Spleen (tissue), 11 donors: ENCODE results near the gene CEBPB. TPM values are rescaled to one million over a fixed set of nuclear protein-coding genes. Genes with fewer than 3 reads are reported as not detected.

Experiments
- DNase-seq: peaks from one replicate; pipeline ENCODE4 v3.0.0-alpha.2; 2020
- H3K27ac ChIP-seq, 8 donors: fragments of 200-600 bp; sonication (generic) in 7 of 8; 1 replicate in 4 of 8; 2 replicates in 4 of 8; pipeline versions ENCODE4 v1.5.0 to v1.8.0; 2016 to 2021; ENCODE audit warnings: inconsistent platforms in 4 of 8, mild to moderate bottlenecking in 4 of 8, moderate library complexity in 1 of 8
- H3K27me3 ChIP-seq, 7 donors: fragments of 200-600 bp; sonication (generic) in 6 of 7; replicated peaks in 1 of 7; 1 replicate in 4 of 7; 2 replicates in 3 of 7; pipeline versions ENCODE4 v1.5.0 to v1.8.0; 2016 to 2021; ENCODE audit warnings: inconsistent platforms in 3 of 7, mild to moderate bottlenecking in 1 of 7
- H3K36me3 ChIP-seq, 6 donors: fragments of 200-600 bp; sonication (generic) in 5 of 6; 1 replicate in 4 of 6; 2 replicates in 2 of 6; pipeline versions ENCODE4 v1.5.0 to v1.8.0; 2016 to 2021; ENCODE audit warnings: inconsistent platforms in 2 of 6
- H3K4me1 ChIP-seq, 6 donors: fragments of 200-600 bp; sonication (generic) in 5 of 6; 1 replicate in 3 of 6; 2 replicates in 3 of 6; pipeline versions ENCODE4 v1.5.0 to v1.8.0; 2016 to 2021; ENCODE audit warnings: inconsistent platforms in 3 of 6
- H3K4me3 ChIP-seq, 8 donors: fragments of 200-600 bp; sonication (generic) in 7 of 8; 1 replicate in 4 of 8; 2 replicates in 4 of 8; pipeline versions ENCODE4 v1.5.0 to v1.8.0; 2016 to 2021; ENCODE audit warnings: inconsistent platforms in 4 of 8, mild to moderate bottlenecking in 4 of 8, moderate library complexity in 2 of 8
- H3K9me3 ChIP-seq, 8 donors: fragments of 200-600 bp; sonication (generic) in 7 of 8; 1 replicate in 4 of 8; 2 replicates in 4 of 8; pipeline versions ENCODE4 v1.5.0 to v1.8.0; 2016 to 2021; ENCODE audit warnings: inconsistent platforms in 4 of 8
- POLR2A ChIP-seq, 3 donors: fragments of 450-650 bp; IDR thresholded peaks; one replicate each; pipeline ENCODE4 v1.5.1; 2017; ENCODE audit warnings: antibody characterized with exemption in 3 of 3, mild to moderate bottlenecking in 1 of 3
- POLR2AphosphoS5 ChIP-seq, 3 donors: sonication (generic); formaldehyde crosslinking; IDR thresholded peaks; one replicate each; pipeline ENCODE4 v1.5.1; 2017; ENCODE audit warnings: antibody characterized with exemption in 3 of 3
- WGBS, 5 donors: extraction: QIAGEN DNeasy Blood & Tissue Kit in 3 of 5; methylation state at CpG; one replicate each; pipeline versions ENCODE4 v1.1.5 to v1.1.7; 2013 to 2018; 5-methylcytosine and 5-hydroxymethylcytosine counted together
- intact Hi-C: fragments of 100-400 bp; cut with DNase I; formaldehyde crosslinking; loops from one replicate; pipeline ENCODE4 v1.15.0; 2023; ENCODE audit warnings: low total_unique reads
- polyA plus RNA-seq, 3 donors: library from polyadenylated mRNA; stranded (reverse); fragments of 200-250 nt; gene quantifications; one replicate each; pipeline ENCODE4 v1.2.1, GENCODE V29; 2013
- total RNA-seq, 7 donors: library from RNA; depleted of rRNA in 3 of 7; stranded (reverse); fragments of >200 nt in 3 of 7; fragmentation: NEBNext Ultra II Directional in 4 of 7; extraction: Animal tissue kit (Norgen Biotek cat#: 25700) in 4 of 7; gene quantifications; one replicate each; pipeline versions ENCODE4 v1.1.0 to v1.2.1, GENCODE V29; 2016 to 2021
- TF ChIP-seq, protein P1 (sequence below), 11 experiments: fragments of 200-600 bp in 7 of 11; fragments of 450-650 bp in 4 of 11; sonication (generic) in 4 of 11; IDR thresholded peaks in 8 of 11; conservative IDR thresholded peaks in 3 of 11; 1 replicate in 7 of 11; 2 replicates in 4 of 11; pipeline versions ENCODE4 v1.4.0 to v1.8.0; 2016 to 2021; ENCODE audit warnings: antibody characterized with exemption in 11 of 11, inconsistent platforms in 4 of 11, mild to moderate bottlenecking in 1 of 11
- donor health status: healthy with polysubstance abuse.
- donor health status: DM: no; HTN: no; CAD: no; lungs with moderate emphysema.
- donor health status: DM: no; HTN: no; CAD: no.
- donor health status: Bipolar disorder and iron deficiency.
- donor health status: healthy.
- donor health status: DM: no; HTN: no; CAD: no.
- donor health status: DM: yes; HTN: yes; CAD: no.

The CEBPB gene
- total and polyA plus RNA-seq, 10 donors = 24.2 to 273 (median 105) TPM

DNA sequence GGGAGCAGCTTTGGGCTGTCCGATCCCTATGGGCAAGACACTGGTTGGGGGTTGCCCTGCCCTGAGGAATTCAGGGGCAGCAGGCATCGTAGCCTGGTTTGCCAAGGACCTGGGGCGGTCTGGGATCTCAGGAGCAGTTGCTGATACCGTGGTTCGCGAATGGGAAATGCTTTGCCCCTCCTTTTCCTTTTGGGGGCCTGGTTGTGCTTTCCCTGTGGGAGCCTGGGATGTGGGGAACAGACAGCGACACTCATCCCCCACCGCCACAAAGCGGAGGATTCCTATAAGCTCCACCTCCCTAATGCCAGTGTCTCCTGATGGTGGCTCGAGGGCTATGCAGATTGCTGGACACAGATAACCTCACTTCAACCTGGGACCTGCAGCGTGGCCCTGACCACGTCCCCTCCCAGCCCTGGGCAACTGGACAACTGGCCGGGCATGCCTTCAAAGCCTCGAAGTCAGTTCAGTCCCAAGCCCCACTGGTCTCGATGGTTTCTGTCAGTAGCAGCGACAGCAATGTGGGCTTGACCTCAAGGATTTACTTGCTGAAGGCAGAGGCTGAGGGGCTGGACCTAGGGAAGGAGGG, 3.3 kb downstream of the CEBPB start:
- peak overlapping the region; percentile 68 to 90 (median 84) for H3K4me3 ChIP-seq
- no peak for DNase-seq
- intact Hi-C loops = loop anchor here (5.0 to 10.0 kb wide), 2 partner anchors 81 to 383 kb away; no protein-coding TSS in a partner anchor

DNA sequence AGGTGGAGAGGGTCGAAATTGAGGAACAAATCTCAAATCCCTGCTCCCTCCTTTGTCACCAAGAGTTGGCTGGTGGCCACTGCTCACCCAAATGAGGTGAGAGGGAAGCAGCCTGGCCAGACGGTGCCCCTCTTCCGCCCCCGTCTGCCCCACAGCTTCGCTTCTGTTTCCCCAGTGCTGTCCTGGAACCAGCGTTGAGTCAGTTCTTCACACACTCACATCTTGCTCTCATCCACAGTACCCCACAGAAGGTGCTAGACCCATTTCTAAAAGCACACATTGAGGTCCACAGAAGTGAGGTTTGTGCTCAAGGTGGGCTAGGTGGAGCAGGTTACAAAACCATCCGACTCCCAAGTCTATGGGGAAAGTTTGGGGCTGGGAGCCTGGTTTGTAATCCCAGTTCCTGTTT, 3.8 kb downstream of the CEBPB start:
- intact Hi-C loops = loop anchor here (5.0 to 10.0 kb wide), 2 partner anchors 80 to 383 kb away; no protein-coding TSS in a partner anchor
- peaks cover 0 to 6% (median under 1%) of the 10 kb centered on the region in 8 donors for H3K9me3 ChIP-seq
- WGBS, 5 donors = 48 to 80% (median 63%) methylated on average over 7 of the region's 7 CpGs
- H3K4me1 ChIP-seq = peaks cover 17 to 74% (median 43%) of the 10 kb centered on the region in 6 donors
- H3K27me3 ChIP-seq = no peaks in the 10 kb centered on the region
- peak overlapping the region in 7 of 8 donors; percentile 96 to 100 (median 98) for H3K27ac ChIP-seq
- H3K4me3 ChIP-seq = peak overlapping the region; percentile 68 to 90 (median 84)
- peaks cover 0 to 38% (median 6%) of the 10 kb centered on the region in 6 donors for H3K36me3 ChIP-seq
- TF ChIP-seq POLR2A (IDR thresholded peaks at IDR 0.05) (peak in 2 of 3 donors; percentile 23 to 37), POLR2AphosphoS5 (IDR thresholded peaks at IDR 0.05) (peak; percentile 42 to 63 (median 59))
- TF ChIP-seq, protein P1, sequence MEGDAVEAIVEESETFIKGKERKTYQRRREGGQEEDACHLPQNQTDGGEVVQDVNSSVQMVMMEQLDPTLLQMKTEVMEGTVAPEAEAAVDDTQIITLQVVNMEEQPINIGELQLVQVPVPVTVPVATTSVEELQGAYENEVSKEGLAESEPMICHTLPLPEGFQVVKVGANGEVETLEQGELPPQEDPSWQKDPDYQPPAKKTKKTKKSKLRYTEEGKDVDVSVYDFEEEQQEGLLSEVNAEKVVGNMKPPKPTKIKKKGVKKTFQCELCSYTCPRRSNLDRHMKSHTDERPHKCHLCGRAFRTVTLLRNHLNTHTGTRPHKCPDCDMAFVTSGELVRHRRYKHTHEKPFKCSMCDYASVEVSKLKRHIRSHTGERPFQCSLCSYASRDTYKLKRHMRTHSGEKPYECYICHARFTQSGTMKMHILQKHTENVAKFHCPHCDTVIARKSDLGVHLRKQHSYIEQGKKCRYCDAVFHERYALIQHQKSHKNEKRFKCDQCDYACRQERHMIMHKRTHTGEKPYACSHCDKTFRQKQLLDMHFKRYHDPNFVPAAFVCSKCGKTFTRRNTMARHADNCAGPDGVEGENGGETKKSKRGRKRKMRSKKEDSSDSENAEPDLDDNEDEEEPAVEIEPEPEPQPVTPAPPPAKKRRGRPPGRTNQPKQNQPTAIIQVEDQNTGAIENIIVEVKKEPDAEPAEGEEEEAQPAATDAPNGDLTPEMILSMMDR (IDR thresholded peaks at IDR 0.05 in 8 of 11, conservative IDR thresholded peaks at IDR 0.05 in 3 of 11) = no peak
- no peak for DNase-seq

More for the DNA sequence above, 3.3 kb downstream of the CEBPB start:
- 65 to 74% (median 69%) methylated on average over 10 to 16 of the region's 16 CpGs for WGBS, 5 donors
- H3K36me3 ChIP-seq = peaks cover 0 to 38% (median 6%) of the 10 kb centered on the region in 6 donors
- no peaks in the 10 kb centered on the region for H3K27me3 ChIP-seq
- H3K4me1 ChIP-seq = peaks cover 17 to 79% (median 43%) of the 10 kb centered on the region in 6 donors
- peaks cover 0 to 1% (median 0%) of the 10 kb centered on the region in 8 donors for H3K9me3 ChIP-seq
- TF ChIP-seq, protein P1 (IDR thresholded peaks at IDR 0.05 in 8 of 11, conservative IDR thresholded peaks at IDR 0.05 in 3 of 11) = no peak
- TF ChIP-seq POLR2A (IDR thresholded peaks at IDR 0.05) (no peak), POLR2AphosphoS5 (IDR thresholded peaks at IDR 0.05) (peak; percentile 66 to 84 (median 79))
- H3K27ac ChIP-seq = peak overlapping the region in 7 of 8 donors; percentile 96 to 100 (median 98)

DNA sequence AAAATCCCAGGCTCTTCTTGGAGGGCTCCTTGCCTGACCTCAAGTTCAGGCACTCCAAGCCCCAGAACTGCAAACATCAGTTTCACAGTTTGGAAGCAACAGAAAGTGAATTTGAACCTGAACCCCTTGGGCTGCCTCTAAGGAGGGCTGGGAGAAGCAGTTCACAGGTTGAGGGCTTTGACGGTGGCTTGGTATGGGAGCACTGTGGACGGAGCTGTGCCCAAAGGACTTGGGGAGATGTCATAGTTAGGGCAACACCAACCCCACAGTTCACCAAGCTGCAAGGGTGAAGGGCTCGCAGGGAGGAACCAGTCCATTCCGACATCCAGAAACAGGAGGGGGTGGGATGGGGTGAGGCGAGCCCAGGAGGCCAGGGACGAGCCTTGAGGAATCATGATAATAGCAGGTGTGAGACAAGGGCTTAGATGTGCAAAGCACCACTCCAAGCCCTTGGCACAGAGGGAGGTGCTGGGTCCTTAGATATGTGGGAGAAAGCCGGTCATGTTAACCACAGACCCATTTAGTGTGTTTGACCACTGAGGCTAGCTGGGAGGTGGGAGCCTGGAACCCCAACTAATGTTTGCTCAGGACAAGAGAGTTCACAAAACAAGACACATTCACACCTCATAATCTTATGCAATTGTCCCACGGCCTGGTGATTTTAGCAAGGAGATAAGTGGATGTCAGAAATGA, 4.3 kb downstream of the CEBPB start:
- H3K27ac ChIP-seq = peak overlapping the region in 7 of 8 donors; percentile 96 to 100 (median 98)
- intact Hi-C loops = loop anchor here (5.0 to 10.0 kb wide), 2 partner anchors 80 to 382 kb away; no protein-coding TSS in a partner anchor

More for the DNA sequence above, 4.3 kb downstream of the CEBPB start:
- peaks cover 15 to 69% (median 40%) of the 10 kb centered on the region in 6 donors for H3K4me1 ChIP-seq
- peaks cover 0 to 9% (median 2%) of the 10 kb centered on the region in 8 donors for H3K9me3 ChIP-seq
- WGBS, 5 donors = 76 to 89% (median 80%) methylated on average over 8 of the region's 8 CpGs
- DNase-seq = no peak
- H3K36me3 ChIP-seq = peaks cover 0 to 38% (median 6%) of the 10 kb centered on the region in 6 donors
- TF ChIP-seq, protein P1 (IDR thresholded peaks at IDR 0.05 in 8 of 11, conservative IDR thresholded peaks at IDR 0.05 in 3 of 11) = no peak
- TF ChIP-seq POLR2AphosphoS5 (IDR thresholded peaks at IDR 0.05) (peak; percentile 19 to 84 (median 59)), POLR2A (IDR thresholded peaks at IDR 0.05) (no peak)
- H3K4me3 ChIP-seq = peak overlapping the region in 4 of 8 donors; percentile 75 to 90 (median 84)
- H3K27me3 ChIP-seq = no peaks in the 10 kb centered on the region
